ENCODE data around the gene ST6GALNAC4. TPM values are rescaled to one million over a fixed set of nuclear protein-coding genes. Genes with fewer than 3 reads are reported as not detected.

ST6GALNAC4 gene
- total and polyA plus RNA-seq, 3 donors from 2014 or later = 10.3 to 24.7 (median 18.8) TPM

DNA sequence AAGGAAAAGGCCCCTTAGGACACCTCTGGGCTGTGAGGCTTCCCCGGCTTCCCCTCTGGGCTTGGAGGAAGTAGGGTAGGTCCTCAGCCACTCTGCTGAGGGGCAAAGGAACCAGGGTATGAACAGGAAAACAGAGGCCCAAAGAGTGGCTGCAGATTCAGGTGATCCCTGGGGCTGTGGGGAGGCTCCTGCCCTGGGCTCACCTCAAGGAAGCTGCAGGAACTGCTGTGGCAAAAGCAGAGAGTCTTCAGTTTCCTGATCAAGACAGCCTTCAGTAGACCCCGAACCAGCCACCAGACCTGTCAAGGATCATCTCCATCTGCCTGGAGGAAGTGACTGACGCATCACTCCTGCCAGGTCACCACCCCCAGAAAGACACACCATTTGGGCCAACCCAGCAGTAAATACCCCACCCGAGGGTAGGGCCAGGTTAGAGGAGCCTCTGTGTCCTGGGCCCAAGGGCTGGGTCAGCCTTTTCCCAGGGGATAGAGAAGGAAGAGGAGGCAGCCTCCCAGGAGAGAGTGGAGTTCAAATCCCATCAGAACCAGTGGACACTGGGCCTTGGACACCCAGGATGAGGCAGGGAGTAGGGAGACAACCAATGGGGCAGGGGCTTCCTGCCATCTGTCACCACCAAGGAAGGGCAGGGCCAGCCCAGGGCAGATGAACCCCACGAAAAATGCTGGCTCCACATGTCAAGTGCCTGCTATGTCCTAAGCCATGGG is 11.7 kb downstream of the ST6GALNAC4 start:
- no peak for DNase-seq
- 66 to 81% methylated on average over 4 to 5 of the region's 5 CpGs for WGBS, 2 donors
- Histone ChIP-seq H3K9me3 (no peaks in the 10 kb centered on the region), H3K27ac (peak overlapping the region; percentile 71 to 72), H3K27me3 (no peaks in the 10 kb centered on the region), H3K36me3 (ENCODE audit: low read depth, missing control alignments) (no peaks in the 10 kb centered on the region), H3K4me1 (peaks cover 49% of the 10 kb centered on the region), H3K4me3 (no peak overlapping the region)
- TF ChIP-seq, protein P1, sequence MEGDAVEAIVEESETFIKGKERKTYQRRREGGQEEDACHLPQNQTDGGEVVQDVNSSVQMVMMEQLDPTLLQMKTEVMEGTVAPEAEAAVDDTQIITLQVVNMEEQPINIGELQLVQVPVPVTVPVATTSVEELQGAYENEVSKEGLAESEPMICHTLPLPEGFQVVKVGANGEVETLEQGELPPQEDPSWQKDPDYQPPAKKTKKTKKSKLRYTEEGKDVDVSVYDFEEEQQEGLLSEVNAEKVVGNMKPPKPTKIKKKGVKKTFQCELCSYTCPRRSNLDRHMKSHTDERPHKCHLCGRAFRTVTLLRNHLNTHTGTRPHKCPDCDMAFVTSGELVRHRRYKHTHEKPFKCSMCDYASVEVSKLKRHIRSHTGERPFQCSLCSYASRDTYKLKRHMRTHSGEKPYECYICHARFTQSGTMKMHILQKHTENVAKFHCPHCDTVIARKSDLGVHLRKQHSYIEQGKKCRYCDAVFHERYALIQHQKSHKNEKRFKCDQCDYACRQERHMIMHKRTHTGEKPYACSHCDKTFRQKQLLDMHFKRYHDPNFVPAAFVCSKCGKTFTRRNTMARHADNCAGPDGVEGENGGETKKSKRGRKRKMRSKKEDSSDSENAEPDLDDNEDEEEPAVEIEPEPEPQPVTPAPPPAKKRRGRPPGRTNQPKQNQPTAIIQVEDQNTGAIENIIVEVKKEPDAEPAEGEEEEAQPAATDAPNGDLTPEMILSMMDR (IDR thresholded peaks at IDR 0.05) = no peak
- TF ChIP-seq POLR2A (IDR thresholded peaks at IDR 0.05) = no peak
- intact Hi-C loops (cut with DNase I; ENCODE audit: low total_unique reads) = no loop called here

DNA sequence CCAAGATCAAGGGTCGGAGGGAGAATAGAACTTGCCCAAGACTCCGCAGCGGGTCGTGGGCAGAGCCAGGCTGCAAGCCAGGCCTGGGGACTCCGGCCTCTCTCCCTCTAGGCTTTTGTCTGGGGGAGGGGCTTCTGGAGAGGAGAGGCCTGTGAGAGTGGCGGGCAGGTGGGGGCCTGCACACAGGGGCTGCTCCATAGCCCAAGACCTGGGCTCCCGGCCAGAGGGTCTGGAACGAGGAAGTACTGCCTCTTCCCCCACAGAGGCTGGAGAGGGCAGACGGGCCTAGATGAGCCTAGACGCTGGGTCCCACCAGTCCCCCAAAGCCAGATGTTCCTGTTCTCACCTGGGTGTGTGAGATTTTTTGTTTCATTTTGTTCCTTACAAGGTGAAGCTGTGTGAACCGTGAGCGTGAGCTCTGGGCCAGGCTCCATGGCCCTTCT is 12.3 kb downstream of the ST6GALNAC4 start:
- DNase-seq = no peak
- Histone ChIP-seq H3K36me3 (ENCODE audit: low read depth, missing control alignments) (no peaks in the 10 kb centered on the region), H3K4me3 (no peak overlapping the region), H3K4me1 (peaks cover 49% of the 10 kb centered on the region), H3K9me3 (no peaks in the 10 kb centered on the region), H3K27ac (peak overlapping the region; percentile 71 to 72), H3K27me3 (no peaks in the 10 kb centered on the region)
- intact Hi-C loops (cut with DNase I; ENCODE audit: low total_unique reads) = no loop called here
- TF ChIP-seq, protein P1 (IDR thresholded peaks at IDR 0.05) = no peak
- no peak for TF ChIP-seq POLR2A (IDR thresholded peaks at IDR 0.05)
- 40 to 53% methylated on average over 9 to 12 of the region's 12 CpGs for WGBS, 2 donors

DNA sequence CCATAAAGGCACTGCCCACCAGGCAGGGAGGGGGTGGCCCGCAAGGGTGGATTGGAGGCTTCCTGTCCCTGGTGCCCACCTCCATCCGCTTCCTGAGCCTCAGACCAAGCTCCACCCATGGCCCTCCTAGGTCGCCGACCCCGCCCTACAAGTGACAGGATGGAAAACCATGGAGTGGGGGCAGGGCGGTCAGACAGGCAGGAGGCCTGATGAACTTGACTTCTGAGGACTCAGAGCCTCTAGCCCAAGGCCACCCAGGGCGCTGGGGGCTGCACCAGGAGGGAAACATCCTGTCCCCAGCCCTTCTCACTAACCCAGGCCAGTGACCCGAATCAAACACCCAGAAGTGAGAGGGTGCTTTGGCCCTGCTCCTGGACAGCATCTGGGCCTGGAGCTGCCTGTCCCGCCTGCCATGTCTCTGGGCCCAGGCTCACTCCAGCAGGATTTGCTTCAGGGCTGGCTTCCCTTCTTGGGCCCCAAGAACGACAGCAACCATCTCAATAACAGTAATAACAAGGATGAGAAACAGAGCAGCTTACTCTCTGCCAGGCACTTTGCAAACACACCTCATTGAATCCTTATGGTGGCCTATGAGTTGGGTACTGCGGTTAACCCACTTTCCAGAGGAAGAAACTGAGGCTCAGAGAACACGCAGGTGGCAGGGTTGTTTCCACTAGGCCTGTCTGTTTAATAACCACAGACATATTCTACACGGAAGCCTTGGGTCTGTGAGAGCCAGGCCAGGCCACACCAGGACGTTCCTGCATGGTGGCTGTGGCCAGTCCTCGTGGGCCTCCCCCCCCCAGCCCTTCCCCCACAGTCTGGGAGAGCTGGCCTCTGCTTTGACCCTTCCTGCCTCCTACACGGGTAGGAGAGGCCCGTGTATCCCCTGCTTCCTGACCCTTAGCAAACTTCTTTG is 13.0 kb downstream of the ST6GALNAC4 start:
- peaks cover 49% of the 10 kb centered on the region for H3K4me1 ChIP-seq
- H3K4me3 ChIP-seq = no peak overlapping the region
- peak overlapping the region; percentile 71 to 72 for H3K27ac ChIP-seq
- intact Hi-C loops (cut with DNase I; ENCODE audit: low total_unique reads) = no loop called here
- 49 to 60% methylated on average over 10 to 17 of the region's 17 CpGs for WGBS, 2 donors
- no peaks in the 10 kb centered on the region for H3K27me3 ChIP-seq
- no peaks in the 10 kb centered on the region for H3K9me3 ChIP-seq
- H3K36me3 ChIP-seq (ENCODE audit: low read depth, missing control alignments) = no peaks in the 10 kb centered on the region
- TF ChIP-seq, protein P1 (IDR thresholded peaks at IDR 0.05) = no peak
- no peak for TF ChIP-seq POLR2A (IDR thresholded peaks at IDR 0.05)
- peak; percentile 69 for DNase-seq

DNA sequence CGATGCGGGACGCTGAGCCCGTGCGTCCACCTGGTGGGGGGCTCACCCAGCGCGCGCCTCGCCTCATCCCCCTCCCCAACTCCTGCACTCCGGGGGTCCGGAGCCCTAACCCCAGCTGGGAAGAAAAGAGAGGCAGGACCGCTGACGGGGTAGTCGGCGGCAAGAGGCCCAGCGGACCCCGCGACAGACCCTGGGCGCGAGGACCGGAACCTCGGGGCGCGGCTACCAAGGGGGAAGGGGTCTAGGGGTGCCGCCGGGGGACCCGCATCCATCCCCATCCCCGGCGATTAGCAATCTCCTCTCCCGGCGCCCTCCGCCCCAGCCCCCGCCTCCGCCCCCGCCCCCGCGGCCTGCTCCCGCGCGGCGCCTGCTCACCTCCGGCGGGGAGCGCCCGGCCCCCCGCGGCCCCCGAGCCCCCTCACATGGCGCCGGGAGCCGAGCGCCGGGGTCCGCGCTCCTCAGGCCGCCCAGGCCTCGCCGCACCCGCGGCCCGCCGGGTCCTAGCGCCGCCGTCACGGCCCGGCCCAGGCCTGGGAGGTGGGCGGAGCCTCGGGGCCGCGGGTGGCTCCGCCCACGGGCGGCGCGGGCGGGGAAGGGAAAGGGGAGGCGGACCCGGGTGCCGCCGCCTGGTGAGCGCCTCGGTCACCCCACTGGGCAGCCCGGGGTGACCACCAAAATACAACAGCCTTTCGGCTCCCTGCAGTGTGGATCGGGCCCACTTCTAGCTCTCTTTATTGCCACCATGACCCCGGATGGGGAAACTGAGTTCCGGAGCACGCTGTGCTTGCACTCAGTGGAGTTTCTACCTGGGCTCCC is 17.5 kb downstream of the ST6GALNAC4 start, which contains the start of gene ST6GALNAC6:
Gene ST6GALNAC6, minus strand, starts transcription at position 476 of the 816 bp plus-strand sequence. CDS start 1,622 bp downstream, outside the sequence.
- intact Hi-C loops (cut with DNase I; ENCODE audit: low total_unique reads) = no loop called here

More for the DNA sequence above, 17.5 kb downstream of the ST6GALNAC4 start, which contains the start of gene ST6GALNAC6:
- H3K36me3 ChIP-seq (ENCODE audit: low read depth, missing control alignments) = no peaks in the 10 kb centered on the region
- peak within 1 kb of the TSS; percentile 85 to 94 for H3K4me3 ChIP-seq
- H3K9me3 ChIP-seq = no peaks in the 10 kb centered on the region
- DNase-seq = peak; percentile 75
- H3K4me1 ChIP-seq = peaks cover 41% of the 10 kb centered on the region
- TF ChIP-seq, protein P1 (IDR thresholded peaks at IDR 0.05) = peak in 1 of 3 experiments; percentile 10
- TF ChIP-seq POLR2A (IDR thresholded peaks at IDR 0.05) = no peak
- H3K27ac ChIP-seq = peak within 1 kb of the TSS; percentile 92 to 94
- H3K27me3 ChIP-seq = no peaks in the 10 kb centered on the region
- WGBS, 2 donors = 2 to 3% methylated on average over 7 to 53 of the region's 89 CpGs
